Ovary (tissue), 9 donors: ENCODE measurements around the gene SF3A1. TPM values are rescaled to one million over a fixed set of nuclear protein-coding genes. Genes with fewer than 3 reads are reported as not detected.

Experiments
- DNase-seq, 5 donors: peaks; one replicate each; pipeline ENCODE4 v3.0.0-alpha.2; 2019 to 2020
- H3K27ac ChIP-seq, 2 donors: fragments of 200-600 bp; one replicate each; pipeline versions ENCODE4 v1.5.1 to v1.8.0; 2019 to 2022
- H3K27me3 ChIP-seq: fragments of 200-600 bp; one replicate; pipeline ENCODE4 v1.8.0; 2022
- H3K36me3 ChIP-seq: fragments of 200-600 bp; sonication (generic); one replicate; pipeline ENCODE4 v1.5.1; 2019
- H3K4me1 ChIP-seq: one replicate; pipeline ENCODE4 v1.8.1; 2013; ENCODE audit warnings: mild to moderate bottlenecking, moderate library complexity; ENCODE audit not compliant: insufficient read depth
- H3K4me3 ChIP-seq: fragments of 200-600 bp; sonication (generic); one replicate; pipeline ENCODE4 v1.5.1; 2017
- H3K9me3 ChIP-seq, 2 donors: fragments of 200-600 bp in 1 of 2; sonication (generic) in 1 of 2; one replicate each; pipeline versions ENCODE4 v1.5.1 to v1.8.1; 2013 to 2019; ENCODE audit warnings: mild to moderate bottlenecking in 1 of 2, moderate library complexity in 1 of 2
- CTCF ChIP-seq, 3 donors: fragments of 450-650 bp in 2 of 3; fragments of 200-600 bp in 1 of 3; IDR thresholded peaks; one replicate each; pipeline versions ENCODE4 v1.5.1 to v1.8.0; 2016 to 2022; ENCODE audit warnings: antibody characterized with exemption in 3 of 3, mild to moderate bottlenecking in 1 of 3
- EP300 ChIP-seq: sonication (generic); formaldehyde crosslinking; IDR thresholded peaks from one replicate; pipeline ENCODE4 v1.6.1; 2017; ENCODE audit warnings: antibody characterized with exemption
- POLR2A ChIP-seq: fragments of 450-650 bp; IDR thresholded peaks from one replicate; pipeline ENCODE4 v1.6.1; 2017; ENCODE audit warnings: antibody characterized with exemption, mild to moderate bottlenecking, moderate library complexity
- WGBS, 3 donors: extraction: QIAGEN DNeasy Blood & Tissue Kit in 1 of 3; methylation state at CpG; one replicate each; pipeline versions ENCODE4 v1.1.5 to v1.1.7; 2013 to 2017; 5-methylcytosine and 5-hydroxymethylcytosine counted together
- intact Hi-C, 4 donors: fragments of 100-400 bp; cut with DNase I; formaldehyde crosslinking; loops; one replicate each; pipeline versions ENCODE4 v1.11.0 to v1.15.1; 2022 to 2023
- polyA plus RNA-seq, 2 donors: library from polyadenylated mRNA; stranded (reverse); fragments of 200-250 nt in 1 of 2; fragments of 350-450 nt in 1 of 2; fragmentation: Illumina TruSeq in 1 of 2; extraction: RNeasy Lipid Tissue Mini Kit (QIAGEN cat#74804) in 1 of 2; gene quantifications; one replicate each; pipeline ENCODE4 v1.2.3, GENCODE V29; 2013 to 2014
- total RNA-seq, 7 donors: library from RNA; depleted of rRNA in 2 of 7; stranded (reverse); fragments of >200 nt in 2 of 7; fragmentation: NEBNext Ultra II Directional in 3 of 7; extraction: Animal tissue kit (Norgen Biotek cat#: 25700) in 3 of 7; gene quantifications; one replicate each; pipeline versions ENCODE4 v1.1.0 to v1.2.4, GENCODE V29; 2016 to 2023
- donor health status: DM: no; HTN: no; CAD: no; lungs with moderate emphysema.
- donor health status: DM: no; HTN: no; CAD: no.
- donor health status: Bipolar disorder and iron deficiency.
- donor health status: DM: yes; HTN: yes; CAD: no.
- donor health status: DM: no; HTN: no; CAD: no.
- donor health status: DM: yes; HTN: yes; CAD: no.

SF3A1 gene
- total and polyA plus RNA-seq, 9 donors, result 36.4 to 211 (median 152) TPM

DNA sequence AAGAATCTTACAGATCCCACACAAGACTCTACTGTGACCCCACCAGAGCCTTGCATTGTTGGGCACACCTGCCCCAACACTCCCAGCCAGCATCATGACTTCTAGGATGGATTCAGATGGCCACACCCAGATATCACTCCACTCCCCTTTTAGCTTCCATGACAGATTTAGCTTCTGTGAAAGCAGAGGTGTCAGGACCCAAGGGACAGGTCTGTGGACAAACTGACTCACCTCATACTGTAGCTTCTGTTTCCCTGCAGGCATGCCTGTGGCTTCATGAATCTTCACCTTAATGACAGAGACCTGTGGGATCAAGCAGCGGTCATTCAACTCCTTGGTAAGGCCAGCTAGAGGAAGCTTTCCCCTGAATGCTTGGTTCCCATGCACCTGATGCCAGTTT, 21.5 kb downstream of the SF3A1 start:
- H3K4me3 ChIP-seq, result no peak overlapping the region
- WGBS, 3 donors, result 93 to 100% (median 100%) methylated on average over 1 of the region's 1 CpG
- DNase-seq, result no peak

DNA sequence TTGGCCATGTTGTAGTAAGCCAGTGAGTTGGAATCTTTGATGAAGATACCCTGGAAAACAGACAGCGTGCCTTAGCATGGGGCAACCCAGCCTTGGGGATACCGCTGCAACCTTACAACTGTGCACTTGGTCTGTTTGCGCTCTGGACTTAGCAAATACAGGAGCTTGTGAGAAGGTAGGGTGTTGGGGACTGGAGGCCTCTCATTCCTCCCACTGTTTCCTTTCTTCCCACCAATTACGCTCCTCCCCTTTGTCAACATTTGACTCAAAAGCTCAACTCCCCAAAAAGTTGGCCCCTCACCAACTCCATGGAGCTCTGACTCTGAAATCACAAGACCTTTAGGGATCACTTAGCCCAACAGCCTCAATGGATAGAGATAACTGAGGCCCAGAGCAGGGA, 22.0 kb downstream of the SF3A1 start:
- H3K4me1 ChIP-seq, result no peaks in the 10 kb centered on the region
- intact Hi-C loops, result no loop called here
- no peak overlapping the region for H3K4me3 ChIP-seq
- WGBS, 3 donors, result 87 to 96% (median 90%) methylated on average over 4 of the region's 4 CpGs
- TF ChIP-seq EP300 (no peak), CTCF (IDR thresholded peaks at IDR 0.05) (no peak), POLR2A (no peak)
- no peak for DNase-seq
- no peaks in the 10 kb centered on the region for H3K9me3 ChIP-seq
- H3K27me3 ChIP-seq, result no peaks in the 10 kb centered on the region
- no peaks in the 10 kb centered on the region for H3K36me3 ChIP-seq
- no peak overlapping the region for H3K27ac ChIP-seq

More for the DNA sequence above, 21.5 kb downstream of the SF3A1 start:
- H3K4me1 ChIP-seq, result no peaks in the 10 kb centered on the region
- TF ChIP-seq POLR2A, result no peak
- no peak for TF ChIP-seq EP300
- TF ChIP-seq CTCF (IDR thresholded peaks at IDR 0.05), result no peak
- H3K36me3 ChIP-seq, result no peaks in the 10 kb centered on the region
- no peak overlapping the region for H3K27ac ChIP-seq
- intact Hi-C loops, result no loop called here
- no peaks in the 10 kb centered on the region for H3K9me3 ChIP-seq
- H3K27me3 ChIP-seq, result no peaks in the 10 kb centered on the region

- H3K9me3 ChIP-seq, result no peaks in the 10 kb centered on the region
- no peaks in the 10 kb centered on the region for H3K4me1 ChIP-seq
- intact Hi-C loops, result no loop called here
- no peak overlapping the region for H3K27ac ChIP-seq
- no peaks in the 10 kb centered on the region for H3K27me3 ChIP-seq
- TF ChIP-seq POLR2A (no peak), CTCF (IDR thresholded peaks at IDR 0.05) (no peak), EP300 (no peak)
- H3K36me3 ChIP-seq, result no peaks in the 10 kb centered on the region
- 73 to 81% (median 81%) methylated on average over 3 of the region's 3 CpGs for WGBS, 3 donors
- H3K4me3 ChIP-seq, result no peak overlapping the region
- no peak for DNase-seq
These were observed 23.0 kb downstream of the SF3A1 start for GRCh38 chr22:30333707-30334087.

GRCh38 chr22:30332994-30333706, 23.5 kb downstream of the SF3A1 start:
- Histone ChIP-seq H3K36me3 (no peaks in the 10 kb centered on the region), H3K27ac (no peak overlapping the region), H3K9me3 (no peaks in the 10 kb centered on the region), H3K4me1 (no peaks in the 10 kb centered on the region), H3K27me3 (no peaks in the 10 kb centered on the region), H3K4me3 (no peak overlapping the region)
- intact Hi-C loops, result no loop called here
- 89 to 96% (median 91%) methylated on average over 2 of the region's 2 CpGs for WGBS, 3 donors
- TF ChIP-seq EP300, result no peak
- no peak for TF ChIP-seq POLR2A
- TF ChIP-seq CTCF (IDR thresholded peaks at IDR 0.05), result no peak
- DNase-seq, result no peak
